H1 (cell line): ENCODE data around the gene PPP1R3C. TPM values are rescaled to one million over a fixed set of nuclear protein-coding genes. Genes with fewer than 3 reads are reported as not detected.

Experiments used
- CTCF ChIA-PET: fragments of 300-600 bp; sonication (Branson Sonifier 250); formaldehyde crosslinking; loops from one replicate; lab custom pipeline; 2021; ENCODE audit not compliant: partially characterized antibody; lab: Charles Lee
- POLR2A ChIA-PET: fragments of 300-600 bp; sonication (Branson Sonifier 250); formaldehyde crosslinking; loops from one replicate; lab custom pipeline; 2021; ENCODE audit warnings: inconsistent platforms; ENCODE audit not compliant: partially characterized antibody; lab: Charles Lee
- DNase-seq, 2 experiments: peaks; one replicate each; pipeline versions ENCODE4 v3.0.0 to v3.0.0-alpha.2; 2010 to 2022; ENCODE audit warnings: low spot score in 2 of 2, low read depth in 1 of 2, mixed read lengths in 1 of 2
- FAIRE-seq: peaks from 2 replicates; lab custom pipeline; 2011; peaks lifted over from hg19 to GRCh38; lab: Jason Lieb, UNC
- H2AFZ ChIP-seq: 2 replicates; pipeline ENCODE4 v1.8.1; 2012; ENCODE audit warnings: low read length, inconsistent platforms
- H2AK5ac ChIP-seq: 2 replicates; pipeline ENCODE4 v1.6.1; 2013; ENCODE audit warnings: low read depth, low read length
- H2BK120ac ChIP-seq: replicated peaks from 2 replicates; pipeline ENCODE3; 2013; ENCODE audit warnings: low read depth, low read length, inconsistent platforms
- H2BK12ac ChIP-seq: 2 replicates; pipeline ENCODE4 v1.6.1; 2013; ENCODE audit warnings: low read depth, low read length
- H2BK15ac ChIP-seq: 2 replicates; pipeline ENCODE4 v1.6.1; 2013; ENCODE audit warnings: low read length
- H2BK20ac ChIP-seq: 2 replicates; pipeline ENCODE4 v1.6.1; 2013; ENCODE audit warnings: low read length
- H2BK5ac ChIP-seq: 2 replicates; pipeline ENCODE4 v1.6.1; 2013; ENCODE audit warnings: low read depth, low read length
- H3K14ac ChIP-seq: 2 replicates; pipeline ENCODE4 v1.6.1; 2013; ENCODE audit warnings: inconsistent platforms; ENCODE audit not compliant: insufficient read length
- H3K18ac ChIP-seq: 2 replicates; pipeline ENCODE4 v1.6.1; 2013; ENCODE audit warnings: low read length; ENCODE audit errors: extremely low read depth
- H3K23ac ChIP-seq: 2 replicates; pipeline ENCODE4 v1.6.1; 2013; ENCODE audit warnings: inconsistent platforms; ENCODE audit not compliant: insufficient read length
- H3K23me2 ChIP-seq: 2 replicates; pipeline ENCODE4 v1.6.1; 2013; ENCODE audit warnings: low read depth, low read length
- H3K27ac ChIP-seq: 2 replicates; pipeline ENCODE4 v1.6.1; 2011; ENCODE audit warnings: low read depth, low read length, inconsistent platforms
- H3K27me3 ChIP-seq, 4 experiments: replicated peaks in 1 of 4; 1 replicate in 1 of 4; 2 replicates in 3 of 4; pipeline versions ENCODE4 v1.6.1 to v1.8.1; 2011 to 2013; ENCODE audit warnings: low read length in 3 of 4, mild to moderate bottlenecking in 3 of 4, inconsistent platforms in 2 of 4, mixed read lengths in 2 of 4, moderate library complexity in 1 of 4; ENCODE audit not compliant: control insufficient read depth in 3 of 4, insufficient read depth in 3 of 4; ENCODE audit errors: extremely low read depth in 1 of 4
- H3K36me3 ChIP-seq, 4 experiments: 2 replicates each; pipeline versions ENCODE4 v1.6.1 to v1.8.1; 2011 to 2013; ENCODE audit warnings: mild to moderate bottlenecking in 4 of 4, low read length in 3 of 4, moderate library complexity in 2 of 4, control low read depth in 1 of 4, inconsistent platforms in 1 of 4; ENCODE audit not compliant: insufficient read depth in 4 of 4, control insufficient read depth in 2 of 4
- H3K4ac ChIP-seq: replicated peaks from 2 replicates; pipeline ENCODE3; 2013; ENCODE audit warnings: low read length, low read depth, mixed read lengths, inconsistent platforms; ENCODE audit not compliant: insufficient read length
- H3K4me1 ChIP-seq, 4 experiments: replicated peaks in 1 of 4; 1 replicate in 1 of 4; 2 replicates in 3 of 4; pipeline versions ENCODE4 v1.6.1 to v1.8.1; 2011 to 2013; ENCODE audit warnings: low read length in 3 of 4, inconsistent platforms in 2 of 4, mixed read lengths in 1 of 4; ENCODE audit not compliant: insufficient read depth in 4 of 4, control insufficient read depth in 3 of 4
- H3K4me2 ChIP-seq, 2 experiments: 2 replicates each; pipeline versions ENCODE4 v1.6.1 to v1.8.1; 2011 to 2013; ENCODE audit warnings: low read depth in 2 of 2, low read length in 2 of 2, control low read depth in 1 of 2, inconsistent platforms in 1 of 2, mild to moderate bottlenecking in 1 of 2; ENCODE audit not compliant: insufficient read depth in 1 of 2
- H3K4me3 ChIP-seq, 4 experiments: fragments of 200-600, 300-600 bp in 1 of 4; sonication (generic), shearing (Covaris generic), sonication (Bioruptor Twin) in 1 of 4; 2 replicates each; pipeline versions ENCODE4 v1.5.1 to v1.8.1; 2011 to 2016; ENCODE audit warnings: low read length in 4 of 4, low read depth in 3 of 4, control low read depth in 2 of 4, inconsistent platforms in 2 of 4, mild to moderate bottlenecking in 2 of 4, mixed read lengths in 1 of 4, moderate library complexity in 1 of 4; ENCODE audit not compliant: insufficient read depth in 2 of 4; ENCODE audit errors: extremely low read depth in 1 of 4
- H3K56ac ChIP-seq: replicated peaks from 2 replicates; pipeline ENCODE3; 2013; ENCODE audit warnings: low read depth, mild to moderate bottlenecking, mixed read lengths, low read length, inconsistent platforms; ENCODE audit not compliant: insufficient read length
- H3K79me1 ChIP-seq: 2 replicates; pipeline ENCODE4 v1.6.1; 2013; ENCODE audit warnings: low read depth, low read length, control low read depth
- H3K79me2 ChIP-seq, 2 experiments: 2 replicates each; pipeline versions ENCODE4 v1.6.1 to v1.8.1; 2012 to 2013; ENCODE audit warnings: low read length in 2 of 2, mild to moderate bottlenecking in 2 of 2, inconsistent platforms in 1 of 2; ENCODE audit not compliant: insufficient read depth in 2 of 2, control insufficient read depth in 1 of 2
- H3K9ac ChIP-seq, 4 experiments: replicated peaks in 1 of 4; 1 replicate in 1 of 4; 2 replicates in 3 of 4; pipeline versions ENCODE4 v1.6.1 to v1.8.1; 2011 to 2013; ENCODE audit warnings: low read depth in 3 of 4, low read length in 3 of 4, control low read depth in 2 of 4, mild to moderate bottlenecking in 2 of 4, moderate library complexity in 2 of 4, inconsistent platforms in 1 of 4; ENCODE audit errors: extremely low read depth in 1 of 4
- H3K9me3 ChIP-seq, 2 experiments: 2 replicates each; pipeline versions ENCODE4 v1.6.1 to v1.8.1; 2012 to 2013; ENCODE audit warnings: mild to moderate bottlenecking in 2 of 2, moderate library complexity in 2 of 2, control low read depth in 1 of 2, inconsistent platforms in 1 of 2, low read depth in 1 of 2, low read length in 1 of 2, mixed read lengths in 1 of 2; ENCODE audit not compliant: insufficient read depth in 2 of 2
- H4K20me1 ChIP-seq, 2 experiments: replicated peaks in 1 of 2; 2 replicates each; pipeline versions ENCODE3 to v1.8.1; 2011 to 2013; ENCODE audit warnings: inconsistent platforms in 2 of 2, low read length in 2 of 2, mild to moderate bottlenecking in 1 of 2; ENCODE audit not compliant: insufficient read depth in 2 of 2, control insufficient read depth in 1 of 2
- H4K5ac ChIP-seq: 2 replicates; pipeline ENCODE4 v1.6.1; 2013; ENCODE audit warnings: low read length, low read depth, mixed read lengths, inconsistent platforms; ENCODE audit not compliant: insufficient read length
- H4K8ac ChIP-seq: 2 replicates; pipeline ENCODE4 v1.8.0; 2013; ENCODE audit warnings: mild to moderate bottlenecking, moderate library complexity, low read length, inconsistent platforms; ENCODE audit not compliant: insufficient read depth; ENCODE audit errors: extremely low read depth
- H4K91ac ChIP-seq: replicated peaks from 2 replicates; pipeline ENCODE3; 2013; ENCODE audit warnings: low read length, mixed read lengths, inconsistent platforms; ENCODE audit not compliant: insufficient read length
- CBX8 ChIP-seq: fragments of 300-800, 300-1000 bp; sonication (generic); IDR thresholded peaks from 2 replicates; pipeline ENCODE4 v1.7.1; 2016; ENCODE audit warnings: low read depth, low read length, borderline replicate concordance
- EGR1 ChIP-seq: IDR thresholded peaks from 2 replicates; pipeline ENCODE4 v1.6.1; 2011; ENCODE audit warnings: low read depth, low read length, borderline replicate concordance
- KDM5A ChIP-seq: fragments of 200-600 bp; IDR thresholded peaks from 2 replicates; pipeline ENCODE4 v1.7.1; 2012; ENCODE audit warnings: mild to moderate bottlenecking, low read length, inconsistent platforms, mixed read lengths
- RBBP5 ChIP-seq: IDR thresholded peaks from 2 replicates; pipeline ENCODE4 v1.7.1; 2012; ENCODE audit warnings: low read depth, mild to moderate bottlenecking, inconsistent platforms, low read length, moderate library complexity, borderline replicate concordance
- TAF7 ChIP-seq: optimal IDR thresholded peaks from 2 replicates; pipeline ENCODE3; 2011; ENCODE audit warnings: low read depth, mild to moderate bottlenecking, inconsistent platforms, low read length, moderate library complexity, borderline replicate concordance
- TCF12 ChIP-seq: IDR thresholded peaks from 2 replicates; pipeline ENCODE4 v1.6.1; 2011; ENCODE audit warnings: low read depth, mild to moderate bottlenecking, low read length
- TEAD4 ChIP-seq: IDR thresholded peaks from 2 replicates; pipeline ENCODE4 v1.6.1; 2012; ENCODE audit warnings: low read depth, low read length, inconsistent platforms, mixed read lengths
- WGBS, 2 experiments: shearing (Covaris generic) in 1 of 2; methylation state at CpG; one replicate each; pipeline versions ENCODE4 v1.1.6 to v1.1.7; 2013 to 2015; ENCODE audit warnings: low lambda C conversion rate in 2 of 2, mixed read lengths in 2 of 2, inconsistent platforms in 1 of 2, low coverage in 1 of 2, missing lambda C conversion rate in 1 of 2; ENCODE audit not compliant: insufficient replicate concordance in 2 of 2, insufficient coverage in 1 of 2, insufficient read length in 1 of 2; ENCODE audit errors: extremely low coverage in 1 of 2, missing lambda C conversion rate in 1 of 2; 5-methylcytosine and 5-hydroxymethylcytosine counted together
- polyA plus RNA-seq, 7 experiments: library from polyadenylated mRNA; depleted of rRNA in 3 of 7; stranded (reverse) in 5 of 7; unstranded in 2 of 7; fragments of >200 nt in 5 of 7; fragments of 200-250 nt in 2 of 7; gene quantifications; 1 replicate in 5 of 7; 2 replicates in 1 of 7; 4 replicates in 1 of 7; pipeline versions ENCODE4 v1.2.1 to v1.2.3, GENCODE V29; 2011 to 2013; ENCODE audit warnings: missing spikeins in 2 of 7, mixed read lengths in 2 of 7
- total RNA-seq: library from RNA; stranded (reverse); fragmentation: NEBNext Ultra II Directional; extraction: Animal tissue kit (Norgen Biotek cat#: 25700); gene quantifications from 2 replicates; pipeline ENCODE4 v1.2.1, GENCODE V29; 2021

Gene PPP1R3C
- total and polyA plus RNA-seq, 2 of the 8 experiments (the other 6 are each of a cell fraction or from before 2014, with no cell fraction given) = 1.3 TPM

DNA sequence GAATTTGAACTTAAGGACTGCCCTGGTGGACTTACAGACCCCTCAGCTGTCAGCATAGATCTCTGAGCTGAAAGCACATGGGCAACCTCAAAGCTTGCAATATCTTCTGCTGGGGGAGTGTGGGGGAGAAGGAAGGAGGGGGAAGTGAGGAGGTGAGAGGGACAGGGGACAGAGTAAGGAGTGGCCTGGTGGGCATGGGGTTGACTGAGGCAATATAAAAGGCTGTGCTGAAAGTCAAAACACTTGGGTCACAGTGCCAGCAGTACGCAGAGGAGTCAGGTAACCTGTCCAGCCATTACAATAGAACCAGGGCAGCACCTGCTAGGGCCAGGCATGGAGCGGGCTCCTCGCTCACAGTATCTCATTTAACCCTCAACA, 43.2 kb downstream of the PPP1R3C start:
- no peaks in the 10 kb centered on the region for H3K36me3 ChIP-seq
- no peak overlapping the region for H3K18ac ChIP-seq
- no peaks in the 10 kb centered on the region for H4K20me1 ChIP-seq
- no peak overlapping the region for H2AFZ ChIP-seq
- no peak overlapping the region for H2BK12ac ChIP-seq
- TF ChIP-seq CBX8 = no peak
- TF ChIP-seq RBBP5 = no peak
- no peak for TF ChIP-seq EGR1
- TF ChIP-seq TCF12 = no peak
- no peak for TF ChIP-seq TAF7
- TF ChIP-seq TEAD4 = no peak
- no peak for TF ChIP-seq KDM5A
- no peak overlapping the region for H2AK5ac ChIP-seq
- no peak overlapping the region for H3K14ac ChIP-seq
- no peak overlapping the region for H2BK120ac ChIP-seq
- no peaks in the 10 kb centered on the region for H3K9me3 ChIP-seq
- no peak overlapping the region for H3K56ac ChIP-seq
- H2BK15ac ChIP-seq = no peak overlapping the region
- FAIRE-seq (no peak), DNase-seq (no peak)
- H3K79me1 ChIP-seq = no peaks in the 10 kb centered on the region
- no peak overlapping the region for H2BK20ac ChIP-seq
- H3K4ac ChIP-seq = no peak overlapping the region
- H3K23me2 ChIP-seq = no peaks in the 10 kb centered on the region
- H3K23ac ChIP-seq = no peak overlapping the region
- H3K27me3 ChIP-seq = no peaks in the 10 kb centered on the region
- WGBS, 2 experiments = 92% methylated on average over 2 of the region's 3 CpGs; no CpG with 5 or more reads in 1 of the 2 experiments
- H3K4me3 ChIP-seq = no peak overlapping the region
- H3K27ac ChIP-seq = no peak overlapping the region
- H4K5ac ChIP-seq = no peak overlapping the region
- H2BK5ac ChIP-seq = no peak overlapping the region
- H3K9ac ChIP-seq = no peak overlapping the region
- H3K79me2 ChIP-seq = no peaks in the 10 kb centered on the region
- ChIA-PET POLR2A (no interaction called here), CTCF (interaction anchor here (0.5 to 1.3 kb wide), 6 partner anchors 24 to 291 kb away, joined by 3 to 5 read pairs (median 3); no protein-coding TSS in a partner anchor)
- H4K91ac ChIP-seq = no peak overlapping the region
- no peak overlapping the region for H3K4me2 ChIP-seq
- H3K4me1 ChIP-seq = no peaks in the 10 kb centered on the region
- H4K8ac ChIP-seq = no peak overlapping the region
